ENCODE results near the gene EDARADD. TPM values are rescaled to one million over a fixed set of nuclear protein-coding genes. Genes with fewer than 3 reads are reported as not detected.

The EDARADD gene
- total and polyA plus RNA-seq, 2 of the 13 experiments (the other 11 are each of a cell fraction or from before 2014, with no cell fraction given) = 0.03 TPM; not detected in 1

GRCh38 chr1:236494586-236495466, 100.7 kb downstream of the EDARADD start:
- peak overlapping the region; percentile 88 for H3K27ac ChIP-seq (ENCODE audit: extremely low read length, insufficient read depth, low read length)
- no peak overlapping the region for H2AFZ ChIP-seq (ENCODE audit: low read length)
- H3K4me1 ChIP-seq (ENCODE audit: insufficient read depth, low read length) = peaks cover 79% of the 10 kb centered on the region
- in situ Hi-C loops (cut with HindIII; ENCODE audit: extremely low pct_ligation_motif_present, low pct_unique_long_range_greater_than_20kb) (loop anchor here (5.0 kb wide), 1 partner anchor 393 kb away; no protein-coding TSS in a partner anchor), intact Hi-C loops (cut with micrococcal nuclease; ENCODE audit: unreplicated experiment) (loop anchor here (5.0 kb wide), 2 partner anchors 98 to 213 kb away; partner anchors contain the start of gene ERO1B)
- CTCF ChIA-PET (ENCODE audit: low intra/inter-chr PET ratio, low total read pairs) = no interaction called here
- FAIRE-seq = peak; percentile 90
- H3K36me3 ChIP-seq (replicated peaks in 1 of 2; ENCODE audit: control insufficient read depth in 1 of 2, insufficient read depth in 2 of 2, low read length in 2 of 2) = no peaks in the 10 kb centered on the region
- WGBS (ENCODE audit: low lambda C conversion rate) = 4% methylated on average over 9 of the region's 10 CpGs
- BruUV-seq (replicated peaks) = no TSS peak
- peak overlapping the region; percentile 2 to 45 (median 41); a peak in 2 of 6 replicates for H3K4me3 ChIP-seq (replicated peaks in 1 of 3; ENCODE audit: insufficient read depth in 1 of 3, low read depth in 2 of 3, low read length in 3 of 3)
- peak; percentile 94 for DNase-seq (ENCODE audit: low spot score)
- H3K4me2 ChIP-seq (ENCODE audit: low read depth, low read length) = peak overlapping the region; percentile 89
- no peaks in the 10 kb centered on the region for H4K20me1 ChIP-seq (ENCODE audit: insufficient read depth, low read length)
- ATAC-seq = peak; percentile 59
- POLR2A ChIA-PET = interaction anchor here (0.8 to 2.1 kb wide), 9 partner anchors 8 to 50 kb away, joined by 3 to 12 read pairs (median 3); partner anchors contain the start of gene LGALS8
- no peaks in the 10 kb centered on the region for H3K79me2 ChIP-seq (ENCODE audit: insufficient read depth, low read length)
- H3K27me3 ChIP-seq (ENCODE audit: control insufficient read depth in 1 of 2, insufficient read depth in 2 of 2, low read length in 2 of 2) = no peaks in the 10 kb centered on the region
- no peaks in the 10 kb centered on the region for H3K9me3 ChIP-seq (ENCODE audit: low read length)
- H3K9ac ChIP-seq (ENCODE audit: insufficient read depth, low read depth, low read length) = peak overlapping the region; percentile 64
- TF ChIP-seq HDAC1 (CRISPR knock-in tag; IDR thresholded peaks at IDR 0.05) (peak; percentile 78), PBX3 (CRISPR knock-in tag; IDR thresholded peaks at IDR 0.05; ENCODE audit: borderline replicate concordance) (no peak), ZNF263 (CRISPR knock-in tag; IDR thresholded peaks at IDR 0.05) (no peak), FOXP4 (CRISPR knock-in tag; IDR thresholded peaks at IDR 0.05) (peak; percentile 88), GMEB1 (CRISPR knock-in tag; IDR thresholded peaks at IDR 0.05; ENCODE audit: borderline replicate concordance) (peak; percentile 48; the same call in 1 of the 2 replicates), ZBTB4 (CRISPR knock-in tag; IDR thresholded peaks at IDR 0.05; ENCODE audit: borderline replicate concordance) (no peak), ZXDC (CRISPR knock-in tag; IDR thresholded peaks at IDR 0.05) (no peak)

Measured in HepG2 (cell line).